NOMO-1 treated with dmso at 0.1 percent for 144 hours (cell line): Measurements from ENCODE around the gene TMEM147.
"Not testable (repeated sequence)": the region's sequence is repeated elsewhere in the genome, so short reads cannot be mapped to it uniquely, and the experiment has no call there.

Source experiments
- DNase-seq: peaks from one replicate; lab custom pipeline; 2025; ENCODE audit not compliant: unreplicated experiment; lab: John Stamatoyannopoulos, UW

Gene TMEM147

DNA sequence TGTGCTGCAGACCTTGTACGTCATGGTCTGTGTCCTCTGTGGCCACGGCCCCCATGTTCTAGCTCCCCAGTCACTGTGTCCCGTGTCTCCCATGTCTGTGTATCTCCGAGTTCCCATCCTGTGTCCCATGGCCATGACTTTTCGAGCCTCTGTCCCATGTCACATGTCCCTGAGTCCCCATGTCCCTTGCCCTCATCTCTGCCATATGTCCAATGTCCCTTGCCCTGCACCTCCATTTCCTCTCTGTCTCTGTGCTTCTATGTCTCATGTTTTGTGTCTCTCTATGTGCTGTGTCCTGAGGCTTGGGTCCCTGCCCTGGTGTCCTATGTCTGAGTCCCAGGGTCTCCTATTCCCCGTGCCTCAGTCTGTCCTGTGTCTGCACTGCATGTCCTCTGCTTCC is 16.0 kb downstream of the TMEM147 start:
- no peak for DNase-seq

GRCh38 chr19:35562336-35562735 is 16.9 kb downstream of the TMEM147 start:
- DNase-seq: no peak

DNA sequence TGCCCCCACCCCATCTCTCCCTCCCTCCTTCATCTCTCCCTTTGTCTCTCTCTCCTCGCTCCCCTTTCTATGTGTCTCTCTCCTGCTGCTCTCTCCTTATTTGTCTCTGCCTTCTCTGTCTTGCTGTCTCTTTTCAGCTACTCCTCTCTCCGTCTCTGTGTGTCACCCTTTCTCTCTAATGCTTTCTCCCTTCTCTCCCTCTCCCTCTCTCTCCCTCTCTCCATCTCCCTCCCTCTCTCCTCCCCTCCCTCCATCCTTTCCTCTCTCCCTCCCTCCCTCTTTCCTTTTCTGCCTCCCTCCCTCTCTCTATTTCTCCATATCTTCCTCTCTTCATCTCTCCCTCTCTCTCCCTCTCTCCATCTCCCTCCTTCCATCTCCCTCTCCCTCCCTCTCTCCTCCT is 17.4 kb downstream of the TMEM147 start:
- DNase-seq: no peak

GRCh38 chr19:35563207-35563829 is 17.9 kb downstream of the TMEM147 start, which contains the start of gene ATP4A:
TSS of gene ATP4A (minus strand) at chr19:35563658. CDS start at chr19:35563629, 29 bp downstream.
- no peak for DNase-seq

- no peak for DNase-seq
Observed at GRCh38 chr19:35565016-35565856, 19.8 kb downstream of the TMEM147 start.

GRCh38 chr19:35566738-35567137 is 21.3 kb downstream of the TMEM147 start:
- DNase-seq: no peak

DNA sequence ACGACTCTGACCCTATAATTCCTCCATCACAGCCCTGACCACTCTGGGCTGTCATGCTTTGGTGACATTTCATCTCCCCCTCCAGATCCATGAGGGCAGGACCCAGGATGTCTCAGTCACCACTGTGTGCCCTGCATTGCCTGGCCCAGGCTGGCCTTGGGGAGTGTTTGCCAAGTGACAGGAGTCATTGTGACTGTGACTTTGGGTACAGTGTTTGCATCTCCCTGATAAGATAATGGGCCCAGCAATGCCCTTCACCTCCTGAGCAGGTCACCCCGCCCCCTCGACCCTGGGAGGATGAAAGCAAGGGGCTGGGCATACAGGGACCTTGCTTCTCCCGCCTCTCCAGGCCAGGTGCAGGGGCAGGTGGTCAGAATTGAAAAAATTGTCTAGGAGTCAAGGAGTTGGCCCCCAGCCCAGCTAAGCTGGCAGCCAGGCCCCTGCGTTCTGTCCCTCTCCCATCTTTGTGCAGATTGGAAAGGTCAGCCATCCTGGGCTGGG is 23.9 kb downstream of the TMEM147 start:
- no peak for DNase-seq

DNA sequence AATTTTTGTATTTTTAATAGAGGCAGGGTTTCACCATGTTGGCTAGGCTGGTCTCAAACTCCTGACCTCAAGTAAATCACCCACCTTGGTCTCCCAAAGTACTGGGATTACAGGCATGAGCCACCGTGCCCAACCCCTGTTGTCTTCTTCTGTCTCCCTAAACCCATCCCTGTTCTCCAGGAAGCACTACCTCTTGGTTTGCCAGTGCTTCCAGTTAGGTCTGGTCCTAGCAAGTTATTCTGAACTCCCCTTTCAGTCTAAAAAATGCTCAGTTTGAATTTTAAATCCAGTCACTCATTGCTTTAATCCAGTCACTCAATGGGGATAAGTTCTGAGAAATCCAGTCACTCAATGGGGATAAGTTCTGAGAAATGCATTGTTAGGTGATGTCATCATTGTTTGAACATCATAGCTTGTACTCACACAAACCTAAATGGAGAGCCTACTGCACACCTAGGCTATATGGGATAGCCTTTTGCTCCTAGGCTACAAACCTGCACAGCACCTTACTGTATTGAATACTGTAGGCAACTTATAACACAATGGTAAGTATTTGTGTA is 26.1 kb downstream of the TMEM147 start:
- no peak for DNase-seq

DNA sequence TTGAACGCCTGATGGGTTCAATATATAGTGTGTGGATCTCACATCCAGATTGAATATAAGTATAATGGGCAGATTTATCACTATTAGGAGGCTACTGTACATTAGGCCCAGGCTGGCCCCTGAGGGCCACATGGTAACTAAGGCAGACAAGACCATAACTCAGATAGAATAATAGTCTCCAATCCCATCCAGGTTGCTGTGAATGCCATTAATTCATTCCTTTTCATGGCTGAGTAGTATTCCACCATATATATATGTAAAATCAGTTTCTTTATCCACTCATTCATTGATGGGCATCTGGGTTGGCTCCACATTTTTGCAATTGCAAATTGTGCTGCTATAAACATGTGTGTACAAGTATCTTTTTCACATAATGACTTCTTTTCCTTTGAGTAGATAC is 32.5 kb downstream of the TMEM147 start:
- DNase-seq: no peak

GRCh38 chr19:35578707-35579106 is 33.3 kb downstream of the TMEM147 start:
- DNase-seq: no peak

DNA sequence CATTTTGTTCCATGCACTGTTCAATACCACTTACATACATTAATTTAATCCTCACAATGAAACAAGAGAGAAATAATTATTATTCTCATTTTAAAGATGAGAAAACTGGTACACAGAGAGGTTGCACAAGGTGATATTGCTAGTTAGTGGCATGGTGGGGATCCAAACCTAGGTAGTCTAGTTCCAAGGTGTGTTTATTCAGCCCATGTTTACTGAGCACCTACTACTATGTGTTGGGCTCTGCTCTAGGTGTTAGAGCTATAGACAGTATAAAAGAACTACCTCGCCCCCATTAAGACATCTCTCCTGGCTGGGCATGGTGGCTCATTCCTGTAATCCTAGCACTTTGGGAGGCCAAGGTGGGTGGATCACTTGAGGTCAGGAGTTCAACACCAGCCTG is 37.3 kb downstream of the TMEM147 start:
- no peak for DNase-seq

- DNase-seq: no peak
Observed at GRCh38 chr19:35585848-35586247, 40.4 kb downstream of the TMEM147 start, which contains the start of gene PMIS2. TSS of gene PMIS2 (plus strand) at chr19:35586173. CDS start at chr19:35586260, 87 bp downstream.

DNA sequence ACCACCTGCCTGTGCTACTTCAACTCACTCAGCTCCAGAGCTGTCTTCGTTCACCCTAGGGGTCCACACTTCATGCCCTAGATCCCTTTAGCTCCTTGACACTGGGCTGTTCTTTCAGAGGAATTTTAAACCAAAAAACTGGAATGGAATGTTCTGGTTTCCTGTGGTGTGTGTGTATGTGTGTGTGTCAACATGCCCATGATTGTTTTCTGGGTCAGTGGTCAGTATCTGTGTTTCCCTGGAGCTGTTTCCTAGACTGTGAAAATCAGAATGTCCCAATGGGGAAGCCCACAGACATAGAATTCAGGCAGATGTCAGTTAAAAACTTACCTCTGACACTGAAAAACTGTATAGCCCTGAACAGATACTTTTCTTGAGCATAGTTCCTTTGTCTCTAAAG is 41.9 kb downstream of the TMEM147 start:
- no peak for DNase-seq

- no peak for DNase-seq
Observed at GRCh38 chr19:35590875-35591274, 45.4 kb downstream of the TMEM147 start.

DNA sequence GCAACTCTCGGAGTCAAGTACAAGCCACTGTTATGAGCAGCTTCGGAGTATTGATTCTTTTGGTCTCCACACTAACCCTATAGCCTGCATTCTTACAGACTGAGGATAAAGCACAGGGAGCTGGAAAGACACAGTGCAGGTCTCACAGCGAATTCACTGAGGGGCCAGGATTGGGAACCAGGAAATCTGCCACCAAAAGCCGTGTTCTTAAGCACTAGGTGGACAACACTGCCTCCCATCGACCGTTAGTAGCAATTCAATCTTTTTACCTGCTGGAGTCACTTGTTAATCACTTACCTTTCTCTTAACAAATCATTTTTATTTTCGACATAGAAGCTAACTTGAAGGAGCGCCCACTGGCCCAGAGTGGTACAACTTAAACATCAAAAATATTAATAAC is 46.8 kb downstream of the TMEM147 start:
- no peak for DNase-seq

- DNase-seq: not testable (repeated sequence)
Observed at GRCh38 chr19:35595026-35595425, 49.6 kb downstream of the TMEM147 start.

GRCh38 chr19:35595928-35596327 is 50.5 kb downstream of the TMEM147 start:
- no peak for DNase-seq

DNA sequence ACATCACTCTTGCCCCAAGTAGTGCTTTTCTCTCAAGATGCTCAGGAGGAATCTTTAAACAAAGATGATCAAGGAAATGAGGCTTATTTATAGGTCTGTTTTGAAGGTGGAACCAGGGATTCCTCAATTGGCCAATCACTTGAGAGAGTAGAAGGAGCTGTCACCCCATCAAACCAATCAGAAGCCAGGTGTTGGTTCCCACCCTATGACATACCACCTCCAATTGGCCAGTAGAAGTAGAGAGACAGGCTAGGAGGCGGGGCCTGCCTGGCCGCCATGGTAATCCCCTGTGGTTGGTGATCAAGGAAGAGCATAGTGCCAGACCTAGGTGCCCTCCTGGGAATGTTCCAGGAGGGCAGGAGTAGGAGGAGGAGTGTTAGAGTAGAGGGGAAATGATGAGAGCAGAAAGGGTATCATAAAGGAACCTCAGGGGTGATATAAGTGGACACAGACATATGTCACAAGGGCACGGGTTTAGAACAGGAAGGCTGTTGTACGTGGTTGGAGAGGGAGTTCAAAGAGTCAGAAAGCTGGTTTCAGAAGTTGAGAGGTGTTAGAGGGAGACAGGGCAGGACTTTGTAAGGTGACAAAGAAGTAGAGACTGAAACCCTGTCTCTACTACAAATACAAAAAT is 51.1 kb downstream of the TMEM147 start:
- no peak for DNase-seq
